Adrenal gland (tissue), 12 donors: ENCODE data around the gene HS2ST1. TPM values are rescaled to one million over a fixed set of nuclear protein-coding genes. Genes with fewer than 3 reads are reported as not detected.

Source experiments
- DNase-seq, 7 donors: peaks; one replicate each; pipeline ENCODE4 v3.0.0-alpha.2; 2019 to 2020
- H3K27ac ChIP-seq, 5 donors: fragments of 200-600 bp; sonication (generic) in 4 of 5; 1 replicate in 3 of 5; 2 replicates in 2 of 5; pipeline versions ENCODE4 v1.5.1 to v1.8.0; 2016 to 2020; ENCODE audit warnings: mild to moderate bottlenecking in 1 of 5
- H3K27me3 ChIP-seq: fragments of 200-600 bp; 2 replicates; pipeline ENCODE4 v1.8.0; 2021
- H3K36me3 ChIP-seq, 2 donors: fragments of 200-600 bp; replicated peaks in 1 of 2; 1 replicate in 1 of 2; 2 replicates in 1 of 2; pipeline versions ENCODE4 v1.5.1 to v1.8.0; 2018 to 2022
- H3K4me1 ChIP-seq, 2 donors: fragments of 200-600 bp; replicated peaks in 1 of 2; 1 replicate in 1 of 2; 2 replicates in 1 of 2; pipeline versions ENCODE4 v1.5.1 to v1.8.0; 2018 to 2021
- H3K4me3 ChIP-seq, 4 donors: fragments of 200-600 bp; sonication (generic) in 3 of 4; one replicate each; pipeline ENCODE4 v1.5.1; 2016 to 2018
- H3K9me3 ChIP-seq, 3 donors: fragments of 200-600 bp; sonication (generic) in 1 of 3; replicated peaks in 1 of 3; 1 replicate in 2 of 3; 2 replicates in 1 of 3; pipeline versions ENCODE4 v1.5.1 to v1.8.0; 2016 to 2021
- CTCF ChIP-seq, 6 experiments: fragments of 450-650 bp in 4 of 6; fragments of 200-600 bp in 2 of 6; sonication (generic) in 1 of 6; IDR thresholded peaks; 1 replicate in 5 of 6; 2 replicates in 1 of 6; pipeline versions ENCODE4 v1.5.1 to v1.8.0; 2016 to 2021; ENCODE audit warnings: antibody characterized with exemption in 6 of 6, mild to moderate bottlenecking in 2 of 6, moderate library complexity in 1 of 6
- POLR2A ChIP-seq, 2 donors: fragments of 450-650 bp; IDR thresholded peaks; one replicate each; pipeline ENCODE4 v1.6.1; 2017; ENCODE audit warnings: antibody characterized with exemption in 2 of 2, mild to moderate bottlenecking in 2 of 2, moderate library complexity in 1 of 2
- WGBS, 4 donors: extraction: QIAGEN DNeasy Blood & Tissue Kit in 2 of 4; methylation state at CpG; one replicate each; pipeline versions ENCODE4 v1.1.5 to v1.1.7; 2013 to 2017; 5-methylcytosine and 5-hydroxymethylcytosine counted together
- intact Hi-C, 2 donors: fragments of 100-400 bp; cut with DNase I; formaldehyde crosslinking; loops; one replicate each; pipeline versions ENCODE4 v1.14.1 to v1.15.0; 2022 to 2023
- polyA plus RNA-seq, 3 donors: library from polyadenylated mRNA; stranded (reverse); fragments of 200-250 nt in 2 of 3; fragments of 350-450 nt in 1 of 3; fragmentation: Illumina TruSeq in 1 of 3; extraction: RNeasy Lipid Tissue Mini Kit (QIAGEN cat#74804) in 1 of 3; gene quantifications; one replicate each; pipeline ENCODE4 v1.2.3, GENCODE V29; 2013 to 2014
- total RNA-seq, 9 donors: library from RNA; depleted of rRNA in 4 of 9; stranded (reverse); fragments of >200 nt in 4 of 9; fragments of 120-200 nt in 1 of 9; fragmentation: NEBNext Ultra II Directional in 1 of 9; extraction: Animal tissue kit (Norgen Biotek cat#: 25700) in 1 of 9; gene quantifications; one replicate each; pipeline versions ENCODE4 v1.1.0 to v1.2.4, GENCODE V29; 2013 to 2023
- donor health status: healthy with polysubstance abuse.
- donor health status: Bipolar disorder and iron deficiency.
- donor health status: DM: yes; HTN: yes; CAD: no.
- donor health status: DM: no; HTN: no; CAD: no.
- donor health status: DM: no; HTN: no; CAD: no.
- donor health status: DM: yes; HTN: yes; CAD: no.

Gene HS2ST1
- total and polyA plus RNA-seq, 12 donors = 11.2 to 131 (median 46.5) TPM

- Histone ChIP-seq H3K9me3 (no peaks in the 10 kb centered on the region), H3K36me3 (no peaks in the 10 kb centered on the region), H3K27ac (no peak overlapping the region), H3K4me3 (no peak overlapping the region), H3K4me1 (peaks cover 2 to 3% of the 10 kb centered on the region in 2 donors), H3K27me3 (no peaks in the 10 kb centered on the region)
- no peak for DNase-seq
- WGBS, 4 donors = 88 to 95% (median 94%) methylated on average over 7 of the region's 7 CpGs
- TF ChIP-seq POLR2A (IDR thresholded peaks at IDR 0.05) (no peak), CTCF (IDR thresholded peaks at IDR 0.05) (no peak)
- intact Hi-C loops = loop anchor here in 1 of 2 donors (10.0 kb wide), 1 partner anchor 238 kb away; no protein-coding TSS in a partner anchor
Measured at GRCh38 chr1:87072904-87073303, 158.5 kb downstream of the HS2ST1 start.

GRCh38 chr1:87074001-87074795 lies 159.8 kb downstream of the HS2ST1 start:
- 69 to 86% (median 75%) methylated on average over 2 of the region's 2 CpGs for WGBS, 4 donors
- Histone ChIP-seq H3K4me3 (no peak overlapping the region), H3K9me3 (no peaks in the 10 kb centered on the region), H3K27me3 (no peaks in the 10 kb centered on the region), H3K4me1 (peaks cover 12 to 15% of the 10 kb centered on the region in 2 donors), H3K36me3 (no peaks in the 10 kb centered on the region), H3K27ac (no peak overlapping the region)
- intact Hi-C loops = loop anchor here in 1 of 2 donors (10.0 kb wide), 1 partner anchor 239 kb away; no protein-coding TSS in a partner anchor
- TF ChIP-seq POLR2A (IDR thresholded peaks at IDR 0.05) = no peak
- no peak for TF ChIP-seq CTCF (IDR thresholded peaks at IDR 0.05)
- no peak for DNase-seq

GRCh38 chr1:87077959-87078639 lies 163.7 kb downstream of the HS2ST1 start:
- intact Hi-C loops = loop anchor here in 1 of 2 donors (10.0 kb wide), 1 partner anchor 243 kb away; no protein-coding TSS in a partner anchor
- 44 to 66% (median 55%) methylated on average over 2 of the region's 2 CpGs for WGBS, 4 donors

More at GRCh38 chr1:87077959-87078639, 163.7 kb downstream of the HS2ST1 start:
- H3K4me3 ChIP-seq = no peak overlapping the region
- peak overlapping the region in 1 of 5 donors; percentile 21 for H3K27ac ChIP-seq
- DNase-seq = no peak
- no peaks in the 10 kb centered on the region for H3K27me3 ChIP-seq
- TF ChIP-seq POLR2A (IDR thresholded peaks at IDR 0.05) (no peak), CTCF (IDR thresholded peaks at IDR 0.05) (no peak)
- H3K9me3 ChIP-seq = no peaks in the 10 kb centered on the region
- H3K4me1 ChIP-seq = peaks cover 12 to 15% of the 10 kb centered on the region in 2 donors
- H3K36me3 ChIP-seq = no peaks in the 10 kb centered on the region
